CD4-positive, alpha-beta T cell treated with Interleukin-10 for 1 hour (primary cell): ENCODE data around the gene CCDC137.

Experiments used
- DNase-seq: peaks from one replicate; pipeline ENCODE4 v3.0.0-alpha.2; 2020

CCDC137 gene

DNA sequence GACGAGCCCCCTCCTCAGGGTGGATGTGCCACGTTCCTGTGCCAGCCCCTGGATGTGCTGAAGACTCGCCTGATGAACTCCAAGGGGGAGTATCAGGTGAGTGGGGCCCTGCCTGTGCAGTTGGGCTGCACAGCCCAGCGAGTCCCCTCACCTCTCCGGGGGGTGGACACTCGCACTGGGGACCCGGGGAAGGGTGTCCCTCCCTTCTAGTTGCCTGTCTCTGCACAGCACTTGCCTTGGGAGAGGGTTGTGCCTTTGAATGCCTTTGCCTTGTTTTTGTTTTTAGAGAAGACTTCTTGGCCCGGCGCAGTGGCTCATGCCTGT is 51.2 kb downstream of the CCDC137 start:
- no peak for DNase-seq

DNA sequence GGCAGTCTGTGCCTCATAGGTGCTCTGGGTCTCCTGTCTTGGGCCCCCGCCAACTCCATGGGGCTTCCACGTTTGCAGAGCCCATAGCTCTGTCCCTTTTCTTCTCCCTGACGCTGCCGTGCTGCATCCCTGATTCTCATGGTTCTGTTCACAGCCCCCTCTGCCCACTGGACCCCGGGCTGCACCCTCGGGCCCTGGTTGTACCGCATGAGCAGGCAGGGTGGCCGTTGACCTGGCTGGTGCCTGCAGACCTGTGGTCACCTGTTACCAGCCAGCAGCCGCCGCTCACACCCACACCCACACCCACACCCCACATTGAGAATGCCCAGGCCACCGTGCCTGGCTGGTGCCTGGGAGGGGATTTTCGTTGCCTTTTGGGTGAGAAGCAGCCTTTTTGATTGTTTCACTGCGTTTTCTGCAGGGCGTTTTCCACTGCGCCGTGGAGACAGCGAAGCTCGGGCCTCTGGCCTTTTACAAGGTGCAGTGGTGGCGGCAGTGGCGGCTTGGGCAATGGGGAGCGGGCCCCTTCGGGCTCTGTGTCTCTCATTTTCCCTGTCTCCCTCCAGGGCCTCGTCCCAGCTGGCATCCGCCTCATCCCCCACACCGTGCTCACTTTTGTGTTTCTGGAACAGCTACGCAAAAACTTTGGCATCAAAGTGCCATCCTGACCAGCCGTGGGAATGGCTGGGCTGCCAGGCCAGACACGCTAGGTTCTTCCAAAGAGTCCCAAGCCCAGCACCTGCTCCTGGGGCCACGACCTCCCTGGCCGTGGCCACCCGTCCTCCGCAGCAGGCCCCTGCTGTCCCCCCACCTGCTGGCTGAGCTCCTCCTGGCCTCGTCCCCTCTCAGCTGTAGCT is 53.1 kb downstream of the CCDC137 start:
- no peak for DNase-seq

- DNase-seq: no peak
Observed at GRCh38 chr17:81720267-81721071, 53.9 kb downstream of the CCDC137 start.

DNA sequence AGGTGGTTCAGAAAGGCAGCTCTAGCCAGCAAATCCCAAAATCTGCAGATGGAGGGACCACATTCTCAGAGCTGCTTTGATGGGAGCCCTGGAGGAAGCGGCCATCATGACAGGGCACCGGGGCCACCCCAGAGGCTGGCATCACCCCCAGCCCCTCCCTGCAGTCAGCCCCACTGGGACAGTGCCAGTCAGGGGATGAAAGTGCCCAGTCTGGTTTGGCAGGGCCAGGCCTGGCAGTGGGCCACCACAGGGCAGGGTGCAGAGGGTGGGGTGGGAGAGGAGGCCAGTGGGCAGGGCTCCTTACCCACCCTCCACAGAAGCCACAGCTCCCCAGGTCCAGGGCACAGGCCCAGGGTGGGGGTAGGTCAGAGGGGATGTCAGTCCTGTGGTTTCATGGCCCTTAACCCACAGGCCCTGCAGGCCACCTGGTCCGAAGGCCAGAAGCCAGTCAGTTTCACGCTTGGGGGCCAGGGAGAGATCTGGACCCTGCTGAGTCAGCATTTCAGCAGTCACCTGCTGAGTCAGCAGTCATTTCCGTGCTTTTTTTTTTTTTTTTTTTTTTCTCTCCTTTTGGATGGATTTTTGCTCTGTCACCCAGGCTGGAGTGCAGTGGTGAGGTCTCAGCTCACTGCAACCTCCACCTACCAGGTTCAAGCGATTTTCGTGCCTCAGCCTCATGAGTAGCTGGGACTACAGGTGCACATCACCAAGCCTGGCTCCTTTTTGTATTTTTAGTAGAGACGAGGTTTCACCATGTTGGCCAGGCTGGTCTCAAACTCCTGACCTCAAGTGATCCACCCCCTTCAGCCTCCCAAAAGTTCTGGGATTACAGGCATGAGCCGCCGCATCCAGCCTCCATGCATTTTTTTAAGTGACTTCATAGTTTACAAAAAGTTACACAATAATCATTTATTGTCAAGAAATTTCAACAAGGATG is 55.9 kb downstream of the CCDC137 start:
- DNase-seq: no peak
